ENCODE measurements around the gene RFTN1.

The RFTN1 gene

DNA sequence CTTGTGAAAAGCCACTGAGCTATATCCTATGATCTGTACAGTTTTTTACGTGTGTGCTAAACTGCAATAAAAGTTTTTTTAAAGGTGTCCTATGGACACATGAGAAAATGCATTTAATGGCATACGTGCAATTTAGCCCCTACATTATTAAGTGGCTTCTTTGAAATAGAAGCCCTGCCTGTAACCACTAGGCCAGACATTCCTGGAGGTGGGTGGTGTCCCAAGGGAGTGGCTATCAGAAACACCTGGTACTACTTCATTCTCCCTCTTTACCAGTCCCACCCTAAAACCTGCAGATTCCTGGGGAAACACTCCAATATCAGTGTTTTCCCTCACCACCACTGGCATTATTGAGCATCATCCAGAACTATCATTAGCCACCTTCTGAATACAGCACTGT is 148.5 kb downstream of the RFTN1 start:
- FAIRE-seq (no peak), DNase-seq (ENCODE audit: insufficient read length, low spot score) (no peak)

DNA sequence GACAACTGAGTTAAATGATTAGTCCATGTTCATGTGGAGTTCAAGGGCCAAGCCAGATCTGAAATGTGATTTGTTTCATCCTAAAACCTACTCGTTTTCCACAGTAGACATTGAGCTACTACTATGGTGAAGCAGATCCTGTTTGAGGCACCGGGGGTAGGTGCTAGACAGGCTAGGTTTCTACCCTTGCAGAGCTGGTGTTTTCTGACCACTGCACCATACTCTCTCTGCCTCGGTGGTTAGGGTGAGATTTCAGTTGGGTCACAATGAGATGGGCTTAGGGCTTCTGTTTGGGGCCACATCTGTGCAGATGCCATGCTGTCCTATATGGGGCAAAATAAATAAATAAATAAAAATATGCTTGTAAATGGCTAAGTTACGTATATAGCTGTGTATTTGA is 149.2 kb downstream of the RFTN1 start:
- FAIRE-seq, result no peak
- no peak for DNase-seq (ENCODE audit: insufficient read length, low spot score)

DNA sequence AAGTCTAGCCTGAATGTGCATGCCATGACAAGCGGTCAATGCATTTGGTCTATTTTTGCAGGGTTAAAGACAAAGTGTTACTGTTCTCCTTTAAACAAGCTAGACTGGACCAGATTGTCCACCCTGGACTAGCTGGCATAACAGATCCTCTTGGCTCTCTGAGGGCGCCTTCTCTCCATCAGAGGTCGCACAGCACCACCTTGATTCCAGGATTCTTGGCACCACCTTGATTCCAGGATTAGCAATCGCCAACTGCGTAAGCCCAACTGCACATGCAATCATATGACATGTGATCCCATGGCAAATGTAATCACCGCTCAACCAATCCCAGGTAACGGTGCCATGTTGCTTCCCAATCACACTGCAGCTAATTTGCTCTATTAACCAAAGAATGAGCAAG is 149.9 kb downstream of the RFTN1 start:
- no peak for FAIRE-seq
- DNase-seq (ENCODE audit: insufficient read length, low spot score), result no peak

DNA sequence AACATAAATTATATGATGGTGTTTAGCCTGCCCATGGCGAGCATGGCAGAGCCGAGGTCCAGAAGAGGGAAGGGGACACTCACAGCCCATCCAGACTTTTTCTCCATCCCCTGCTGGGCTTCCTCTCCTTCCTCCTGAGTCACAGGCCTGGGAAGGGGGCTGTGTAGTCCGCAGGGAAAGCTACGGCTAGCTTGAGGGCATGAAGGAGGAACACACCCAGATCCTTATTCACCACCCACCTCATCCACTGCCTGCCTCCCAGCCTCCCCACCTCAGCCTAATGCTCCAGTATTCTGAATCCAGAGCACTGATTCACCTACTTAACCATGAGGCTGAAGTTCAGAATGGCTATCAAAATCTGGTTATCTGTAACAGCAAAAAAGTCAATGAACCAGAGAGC is 150.7 kb downstream of the RFTN1 start:
- DNase-seq (ENCODE audit: insufficient read length, low spot score) (no peak), FAIRE-seq (no peak)

DNA sequence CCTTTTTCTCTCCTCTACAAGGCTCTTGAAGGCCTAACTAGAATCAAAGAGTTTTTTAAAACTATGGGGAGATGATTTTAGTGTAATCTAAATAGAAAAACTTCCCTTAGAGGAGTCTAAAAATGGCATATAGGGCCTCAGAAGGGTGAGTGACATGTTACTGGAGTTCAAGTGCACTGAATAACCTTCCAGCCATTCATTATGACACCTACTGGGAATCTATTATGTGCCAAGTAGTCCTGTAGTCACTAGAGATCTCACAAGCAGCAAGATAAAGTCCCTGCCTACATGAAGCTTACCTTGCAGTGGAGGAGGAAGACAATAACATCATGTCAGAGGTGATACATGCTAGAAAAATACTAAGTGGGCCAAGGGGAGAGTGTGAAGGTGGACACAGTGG is 152.4 kb downstream of the RFTN1 start:
- no peak for FAIRE-seq
- no peak for DNase-seq (ENCODE audit: insufficient read length, low spot score)

DNA sequence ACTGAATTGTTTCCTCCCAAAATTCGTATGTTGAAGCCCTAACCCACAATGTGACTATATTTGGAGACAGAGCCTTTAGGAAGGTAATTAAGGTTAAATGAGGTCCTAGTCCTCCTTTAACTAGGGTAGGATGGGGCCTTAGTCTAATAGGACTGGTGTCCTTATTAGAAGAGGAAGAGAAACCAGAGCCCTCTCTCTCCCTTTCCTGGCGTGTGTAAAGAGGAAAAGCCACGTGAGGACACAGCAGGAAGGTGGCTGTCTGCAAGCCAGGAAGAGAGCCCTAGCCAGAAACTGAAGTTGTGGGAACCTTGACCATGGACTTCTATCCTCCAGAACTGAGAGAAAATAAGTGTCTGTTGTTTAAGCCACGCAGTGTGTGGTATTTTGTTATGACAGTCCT is 154.2 kb downstream of the RFTN1 start:
- FAIRE-seq, result peak; percentile 70
- no peak for DNase-seq (ENCODE audit: insufficient read length, low spot score)

DNA sequence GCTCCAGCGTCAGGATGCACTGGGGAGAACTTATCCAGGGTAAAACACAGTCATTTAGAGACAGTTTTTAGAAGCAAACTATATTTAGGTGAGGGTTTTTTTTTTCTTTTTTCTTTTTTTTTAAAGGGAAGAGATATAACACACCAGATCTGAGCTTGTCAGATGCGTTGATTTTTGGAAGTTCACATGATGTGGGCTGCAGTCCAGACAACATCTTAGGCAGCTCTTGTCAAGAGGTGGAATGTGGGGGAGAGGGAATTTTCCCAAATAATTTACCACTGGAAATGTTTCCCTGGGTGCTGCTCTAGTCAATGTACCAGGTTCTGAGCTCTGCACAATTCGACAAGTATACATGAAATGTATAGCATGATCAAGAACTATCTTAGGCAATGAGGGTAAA is 155.2 kb downstream of the RFTN1 start:
- peak; percentile 14 for FAIRE-seq
- no peak for DNase-seq (ENCODE audit: insufficient read length, low spot score)

DNA sequence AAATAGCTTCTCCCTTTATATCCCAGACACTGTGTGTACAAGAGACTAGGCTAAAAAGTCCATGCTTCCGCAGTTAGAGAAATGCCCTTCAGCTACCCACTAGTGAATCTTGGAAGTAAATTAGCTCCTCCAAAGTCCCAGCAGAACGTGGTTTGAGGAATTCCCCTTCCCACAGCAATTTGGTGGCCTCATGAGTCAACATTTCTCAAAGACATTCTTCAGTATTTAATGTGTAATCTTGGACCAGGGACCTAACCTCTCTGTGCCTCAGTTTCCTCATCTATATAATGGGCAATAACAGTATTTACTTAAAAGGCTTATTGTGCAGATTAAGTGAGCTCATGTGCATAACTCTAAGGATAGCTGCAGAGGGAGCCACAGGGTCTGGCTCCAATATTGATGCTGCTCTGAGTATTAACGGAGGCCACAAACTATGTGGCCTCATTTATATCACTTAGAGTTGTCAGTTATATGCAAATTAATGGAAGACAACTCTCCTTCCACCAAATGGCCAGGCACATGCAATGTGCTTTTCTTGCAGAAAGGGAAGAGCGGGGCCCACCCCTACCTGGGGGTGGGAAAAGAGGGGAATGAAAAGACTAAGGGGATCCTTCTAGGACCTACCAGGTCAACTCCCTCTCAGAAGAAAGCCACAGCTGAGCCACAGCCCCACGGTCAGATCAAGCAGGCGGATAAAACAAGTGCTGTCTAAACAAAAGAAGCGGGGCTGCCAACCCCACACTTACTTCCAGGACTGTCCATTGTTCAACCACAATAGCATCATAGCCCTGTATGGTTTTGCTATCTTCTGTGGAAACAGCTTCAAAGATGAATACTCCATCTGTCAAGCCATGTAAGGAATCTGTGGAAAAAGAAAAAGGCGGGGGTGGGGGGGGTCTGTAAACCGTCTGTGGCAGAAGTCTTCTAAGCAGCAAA is 156.0 kb downstream of the RFTN1 start:
- no peak for FAIRE-seq
- no peak for DNase-seq (ENCODE audit: insufficient read length, low spot score)

DNA sequence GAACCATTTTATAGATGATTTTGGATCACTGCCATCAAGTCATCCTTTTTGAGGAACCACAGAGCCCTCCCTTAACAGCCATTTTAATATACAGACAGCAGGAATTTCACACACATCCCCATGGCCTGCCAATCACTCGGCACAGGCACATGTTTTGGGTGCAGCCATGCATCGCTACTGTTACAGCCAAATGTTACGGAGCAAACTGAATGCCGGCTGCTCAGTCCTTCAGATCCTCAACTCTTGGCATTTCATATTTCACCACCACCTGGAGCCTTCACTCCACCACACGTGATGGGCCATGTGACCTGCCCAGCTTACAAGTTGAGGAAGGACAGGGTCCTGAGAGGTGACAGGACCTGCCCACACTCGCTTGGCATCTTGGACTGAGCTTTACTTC is 157.7 kb downstream of the RFTN1 start:
- DNase-seq (ENCODE audit: insufficient read length, low spot score), result no peak
- FAIRE-seq, result no peak

DNA sequence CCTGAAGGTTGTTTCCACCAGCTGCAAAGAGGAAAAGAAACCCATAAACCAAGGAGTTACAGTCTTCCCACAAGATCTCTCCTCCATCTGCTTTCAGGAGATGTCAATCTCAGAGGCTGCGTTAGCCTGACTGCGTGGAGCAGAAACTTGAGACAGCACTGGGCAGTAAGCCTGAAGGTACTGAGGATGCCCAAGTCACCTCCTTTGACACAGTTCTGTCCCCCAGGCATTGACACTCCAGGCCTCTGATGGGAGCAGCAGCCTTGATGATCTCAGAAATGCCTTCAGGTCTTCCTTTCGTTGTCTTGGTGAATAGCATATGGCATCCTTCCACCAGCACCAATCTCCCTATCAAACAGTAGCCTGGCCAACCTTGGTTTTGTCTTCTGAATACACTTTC is 159.2 kb downstream of the RFTN1 start:
- FAIRE-seq (no peak), DNase-seq (ENCODE audit: insufficient read length, low spot score) (no peak)

DNA sequence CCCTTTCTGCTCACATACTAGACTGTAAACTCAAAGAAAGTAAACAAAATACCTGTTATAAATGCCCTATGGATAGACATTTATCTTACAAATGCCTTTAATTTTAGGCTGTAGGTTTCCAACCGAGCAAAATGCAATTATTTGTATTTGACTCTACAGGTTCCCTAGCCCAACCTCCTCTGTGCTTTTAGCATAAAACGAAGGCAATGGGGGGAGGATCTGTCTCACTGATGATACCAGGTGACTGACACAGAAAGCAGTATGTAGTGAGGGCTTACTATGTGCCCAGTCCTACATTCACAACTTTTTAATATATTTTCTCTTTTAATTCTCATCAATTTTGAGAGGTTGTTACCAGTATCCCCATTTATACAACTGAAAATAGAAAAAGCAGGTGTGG is 161.1 kb downstream of the RFTN1 start:
- no peak for DNase-seq (ENCODE audit: insufficient read length, low spot score)
- no peak for FAIRE-seq

DNA sequence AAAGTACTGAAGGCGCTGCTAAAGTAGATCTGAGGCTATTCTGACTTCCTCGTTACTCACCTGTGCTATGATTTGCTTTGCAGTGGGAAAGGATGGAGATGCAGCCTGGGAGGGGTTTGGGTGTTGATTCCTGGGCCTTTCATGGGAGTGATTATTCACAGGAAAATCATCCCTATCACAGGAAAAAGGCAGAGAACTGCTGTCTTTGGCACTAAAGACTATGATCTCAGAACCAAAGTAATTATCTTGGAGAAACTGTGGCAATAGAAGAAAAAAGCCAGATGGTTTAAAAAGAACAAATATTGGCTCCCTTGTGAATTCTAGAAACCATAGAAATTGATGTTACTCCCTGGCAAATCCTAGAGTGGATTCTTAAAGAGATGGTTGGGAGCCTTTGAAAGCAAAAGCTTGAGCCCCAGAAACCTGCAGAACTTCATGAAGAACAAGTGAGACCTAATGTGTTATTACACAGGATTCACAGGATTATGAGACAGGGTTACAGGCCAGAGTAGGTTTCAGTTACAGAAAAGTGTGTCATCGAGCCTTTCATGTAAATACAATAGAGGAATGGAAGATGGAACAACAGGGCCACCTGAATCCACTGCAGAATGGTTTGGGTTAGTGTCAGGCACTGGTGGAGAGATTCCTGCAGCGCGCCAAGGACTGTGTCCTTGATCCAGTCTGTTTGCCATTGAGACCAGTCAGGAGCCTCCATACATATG is 162.7 kb downstream of the RFTN1 start:
- DNase-seq (ENCODE audit: insufficient read length, low spot score) (no peak), FAIRE-seq (no peak)

DNA sequence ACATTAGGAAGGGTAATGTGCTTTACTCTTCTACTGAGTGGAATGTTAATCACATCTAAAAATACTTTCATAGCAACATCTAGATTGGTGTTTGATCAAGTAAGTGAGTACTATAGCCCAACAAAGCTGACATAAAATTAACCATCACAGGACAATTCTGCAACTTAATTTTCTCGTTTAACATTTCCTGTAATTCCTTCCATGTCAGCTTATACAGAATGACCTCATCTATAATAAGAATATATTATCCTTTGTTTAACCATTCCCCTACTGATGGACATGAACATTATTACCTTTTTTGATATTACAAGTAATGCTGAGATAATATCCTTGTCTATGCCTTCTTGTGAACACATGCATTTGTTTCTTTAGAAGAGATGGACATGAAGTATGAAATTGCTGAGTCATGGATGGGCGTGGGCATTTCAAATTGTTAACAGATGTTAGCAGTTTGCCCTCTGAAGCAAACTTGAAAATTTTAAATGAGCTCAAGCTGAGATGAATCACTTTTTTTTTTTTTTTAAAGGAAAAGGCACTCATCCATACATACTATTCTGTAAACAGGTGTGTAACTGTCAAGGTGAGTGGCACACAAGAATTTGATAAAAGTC is 163.4 kb downstream of the RFTN1 start:
- DNase-seq (ENCODE audit: insufficient read length, low spot score) (no peak), FAIRE-seq (no peak)

DNA sequence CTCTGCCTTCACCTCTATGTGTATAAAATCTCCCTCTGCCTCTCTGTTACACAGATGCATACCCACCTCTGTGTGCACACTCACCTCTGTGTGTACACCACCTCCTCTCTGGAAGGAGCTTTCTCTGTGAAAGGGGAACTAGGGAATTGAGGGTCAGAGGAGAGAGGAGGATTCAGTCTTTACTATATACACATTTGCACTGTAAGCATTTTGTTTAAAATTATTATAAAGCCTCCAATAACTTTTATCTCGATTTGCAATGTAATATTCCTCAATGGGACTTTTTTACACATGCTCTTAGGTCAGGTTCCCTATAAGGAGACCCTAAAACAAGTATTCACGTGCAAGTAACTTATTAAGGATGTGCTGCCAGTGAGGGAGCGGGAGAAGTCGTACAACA is 166.0 kb downstream of the RFTN1 start:
- DNase-seq (ENCODE audit: insufficient read length, low spot score), result no peak
- no peak for FAIRE-seq

DNA sequence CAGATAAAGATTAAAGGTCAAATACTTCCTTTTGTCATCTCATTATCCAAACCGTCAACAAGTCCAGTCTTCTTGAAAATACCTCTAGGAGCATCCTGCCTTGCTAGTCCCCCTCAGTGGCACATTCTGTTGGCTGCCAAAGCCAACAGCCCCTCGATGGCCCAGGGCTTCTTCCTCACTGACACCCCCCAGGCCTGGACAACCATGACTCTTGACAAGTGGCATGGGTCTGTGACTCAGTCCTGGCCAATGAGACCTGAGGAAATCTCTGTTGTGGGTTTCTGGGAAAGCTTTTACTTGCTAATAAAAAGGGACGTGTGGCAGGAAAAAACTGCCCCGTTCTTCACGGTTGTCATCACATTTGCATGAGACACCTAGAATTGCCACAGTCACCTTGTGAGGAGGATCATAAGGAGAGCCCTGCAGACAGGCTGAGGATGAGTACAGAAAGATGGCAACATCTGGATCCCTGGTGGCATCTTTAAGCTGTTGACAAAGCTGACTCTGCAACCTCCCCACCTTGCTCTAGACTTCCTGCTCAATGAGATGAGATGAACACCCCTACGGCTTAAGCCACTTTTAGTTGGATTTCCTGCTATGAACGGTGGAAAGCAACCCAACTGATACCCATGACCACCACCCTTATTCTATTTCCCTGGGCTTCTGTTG is 167.0 kb downstream of the RFTN1 start:
- no peak for FAIRE-seq
- DNase-seq (ENCODE audit: insufficient read length, low spot score), result no peak

DNA sequence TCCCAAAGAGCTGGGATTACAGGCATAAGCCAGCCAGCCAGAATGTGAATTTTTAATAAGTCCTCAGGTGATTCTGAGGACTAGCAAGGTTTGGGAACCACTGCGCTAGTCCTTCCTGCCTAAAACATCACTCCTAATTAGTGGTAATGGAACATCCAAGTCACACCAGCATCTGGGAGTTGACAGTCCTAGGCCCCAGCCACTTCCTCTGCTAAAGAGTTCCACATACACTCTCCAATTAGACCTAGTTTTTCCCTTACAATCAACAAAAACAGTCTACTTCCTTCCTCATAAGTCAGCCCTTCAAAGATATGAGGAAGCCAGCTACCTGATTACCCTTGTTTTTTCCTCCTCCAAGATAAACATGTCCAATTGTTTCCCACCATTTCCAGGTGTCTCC is 170.4 kb downstream of the RFTN1 start:
- no peak for DNase-seq (ENCODE audit: insufficient read length, low spot score)
- FAIRE-seq, result no peak

DNA sequence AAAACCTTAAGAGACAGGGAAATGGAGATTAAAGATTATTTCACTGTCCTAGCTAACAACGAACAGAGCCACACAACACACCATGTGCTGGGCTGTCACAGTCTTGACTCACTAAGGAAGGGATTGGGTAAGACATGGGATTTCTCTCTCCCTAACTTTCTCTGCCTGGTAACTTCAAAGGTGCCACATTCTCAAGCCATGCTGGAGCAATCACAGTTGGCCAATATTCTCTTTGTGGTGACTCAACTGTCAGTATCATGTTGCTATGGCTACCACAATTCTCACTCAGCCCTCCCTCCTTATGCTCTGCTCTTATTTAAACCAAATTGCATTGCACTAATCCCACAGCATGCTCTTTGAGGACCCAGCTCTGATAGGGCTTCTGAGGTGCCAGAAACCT is 174.5 kb downstream of the RFTN1 start:
- FAIRE-seq (no peak), DNase-seq (ENCODE audit: insufficient read length, low spot score) (no peak)

DNA sequence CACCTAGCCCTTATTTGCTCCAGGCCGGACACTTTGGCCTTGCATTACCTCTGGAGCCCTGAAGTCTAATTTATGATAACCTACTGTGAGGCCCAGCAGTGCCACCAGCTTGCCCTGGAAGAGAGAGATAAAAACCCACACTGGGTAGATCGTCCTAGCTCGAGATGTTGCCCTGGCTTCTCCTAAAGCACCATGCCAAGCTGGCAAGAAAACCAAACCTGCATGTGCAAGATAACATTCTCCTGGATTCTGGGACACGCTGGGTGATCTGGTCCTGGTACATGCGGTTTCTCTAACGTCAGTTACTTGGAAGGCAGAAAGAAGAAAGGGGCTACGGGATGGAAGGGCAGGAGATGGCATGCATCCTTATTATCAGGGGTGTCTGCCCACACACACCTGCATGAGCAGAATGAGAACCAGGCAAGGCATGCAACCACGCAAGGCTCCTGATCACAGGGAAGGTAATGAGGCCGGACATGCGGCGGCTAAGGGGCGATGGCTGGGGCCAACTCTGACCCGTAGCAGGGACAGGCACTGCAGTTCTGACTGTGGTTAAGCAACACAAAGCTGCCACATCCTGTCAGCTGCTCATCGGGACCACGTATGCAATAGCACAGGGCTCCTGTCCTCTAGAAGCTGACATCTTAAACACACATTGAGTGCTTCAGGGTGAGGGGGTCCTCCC is 175.5 kb downstream of the RFTN1 start:
- FAIRE-seq (peak; percentile 80), DNase-seq (ENCODE audit: insufficient read length, low spot score) (peak; percentile 38)

DNA sequence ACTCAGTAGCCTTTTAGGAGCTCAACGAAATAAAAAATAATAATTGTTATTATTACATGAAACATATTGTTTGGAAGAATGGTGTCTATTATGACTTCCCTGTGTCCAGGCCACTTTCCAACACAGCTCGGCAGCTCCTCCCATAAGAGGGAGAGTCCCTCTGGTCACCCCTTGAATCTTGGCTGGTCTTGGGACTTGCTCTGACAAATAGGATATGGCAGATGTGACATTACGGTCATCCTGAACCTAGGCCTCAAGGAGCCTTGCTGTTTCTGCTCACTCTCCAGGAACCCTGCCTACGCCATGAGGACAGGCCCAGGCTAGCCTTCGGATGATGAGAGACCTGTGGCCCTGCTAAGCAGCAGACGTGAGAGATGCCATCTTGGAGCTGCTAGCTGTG is 176.7 kb downstream of the RFTN1 start:
- no peak for FAIRE-seq

DNA sequence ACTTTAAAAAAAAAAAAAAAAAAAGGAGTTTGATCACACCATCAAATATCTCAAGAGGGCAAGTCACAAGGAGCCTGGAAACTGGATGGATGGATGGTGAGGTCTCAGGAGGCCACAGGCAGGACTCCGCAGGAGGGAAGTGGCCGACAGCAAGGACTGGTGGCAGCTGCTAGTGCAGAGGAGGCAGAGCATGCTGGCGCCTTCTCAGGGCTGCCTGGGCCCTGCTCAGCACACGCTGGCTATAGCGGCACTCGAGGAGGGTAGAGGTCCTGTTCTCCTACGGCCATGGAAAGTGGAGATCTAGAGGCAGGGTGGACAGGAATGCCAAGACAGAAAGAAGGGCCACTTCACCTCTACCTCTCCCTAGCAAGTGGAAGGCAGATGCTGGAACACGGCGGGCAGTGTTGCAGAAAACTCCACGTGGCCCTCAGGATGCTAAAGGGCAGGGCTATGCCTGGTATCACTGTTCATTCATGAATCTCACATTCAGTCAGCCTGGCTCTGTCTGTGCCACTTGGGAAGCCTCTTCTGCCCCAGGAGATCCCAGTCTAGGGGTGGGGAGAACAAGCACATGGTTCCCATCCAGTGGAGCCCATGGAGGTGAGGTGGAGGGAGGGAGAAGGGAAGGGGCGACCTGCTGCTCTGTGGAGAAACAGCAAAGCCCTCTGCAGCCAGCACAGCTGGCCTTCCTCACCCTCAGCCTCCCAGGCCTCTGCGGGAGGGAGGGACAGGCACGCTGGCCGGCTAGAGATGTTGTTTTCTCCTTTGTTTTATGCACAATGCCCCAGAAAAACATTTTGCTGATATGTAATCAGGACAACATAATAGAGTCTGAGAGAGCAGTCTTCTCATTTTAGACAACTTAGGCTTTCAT is 177.5 kb downstream of the RFTN1 start:
- FAIRE-seq (no peak), DNase-seq (ENCODE audit: insufficient read length, low spot score) (no peak)

More for the DNA sequence above, 176.7 kb downstream of the RFTN1 start:
- DNase-seq (ENCODE audit: insufficient read length, low spot score), result no peak
